Kidney (tissue), 14 donors: ENCODE data around the gene TENT5C. TPM values are rescaled to one million over a fixed set of nuclear protein-coding genes. Genes with fewer than 3 reads are reported as not detected.
A peak's percentile ranks its signal among the peaks of the same experiment; 100 is the strongest.

Source experiments
- DNase-seq, 5 donors: peaks; one replicate each; pipeline ENCODE4 v3.0.0-alpha.2; 2013 to 2020
- FAIRE-seq: peaks from 2 replicates; lab custom pipeline; 2012; peaks lifted over from hg19 to GRCh38; lab: Jason Lieb, UNC
- H3K27ac ChIP-seq, 2 donors: one replicate each; pipeline ENCODE4 v1.7.0; 2013; ENCODE audit warnings: low read depth in 2 of 2, low read length in 2 of 2, inconsistent platforms in 1 of 2
- H3K27me3 ChIP-seq: one replicate; pipeline ENCODE4 v1.7.1; 2013; ENCODE audit warnings: low read length, inconsistent platforms; ENCODE audit not compliant: control insufficient read depth, insufficient read depth
- H3K36me3 ChIP-seq, 3 donors: one replicate each; pipeline versions ENCODE4 v1.7.0 to v1.7.1; 2013; ENCODE audit warnings: low read length in 3 of 3, control low read depth in 1 of 3, inconsistent platforms in 1 of 3; ENCODE audit not compliant: insufficient read depth in 3 of 3, control insufficient read depth in 2 of 3
- H3K4me1 ChIP-seq, 3 donors: one replicate each; pipeline versions ENCODE4 v1.7.0 to v1.7.1; 2013; ENCODE audit warnings: low read length in 3 of 3, inconsistent platforms in 1 of 3, low read depth in 1 of 3; ENCODE audit not compliant: control insufficient read depth in 2 of 3, insufficient read depth in 2 of 3
- H3K4me3 ChIP-seq, 3 donors: one replicate each; pipeline versions ENCODE4 v1.7.0 to v1.8.1; 2013; ENCODE audit warnings: low read length in 3 of 3, control low read depth in 1 of 3, inconsistent platforms in 1 of 3
- H3K9ac ChIP-seq, 3 donors: one replicate each; pipeline versions ENCODE4 v1.7.0 to v1.7.1; 2013; ENCODE audit warnings: low read length in 3 of 3, control low read depth in 1 of 3, inconsistent platforms in 1 of 3
- H3K9me3 ChIP-seq, 3 donors: one replicate each; pipeline versions ENCODE4 v1.7.0 to v1.7.1; 2013; ENCODE audit warnings: low read length in 3 of 3, control low read depth in 1 of 3, inconsistent platforms in 1 of 3; ENCODE audit not compliant: control insufficient read depth in 2 of 3, insufficient read depth in 1 of 3
- intact Hi-C: fragments of 100-400 bp; cut with DNase I; formaldehyde crosslinking; loops from one replicate; pipeline ENCODE4 v1.11.1; 2022
- polyA plus RNA-seq: library from polyadenylated mRNA; stranded (reverse); fragments of 350-450 nt; fragmentation: Illumina TruSeq; extraction: RNeasy Lipid Tissue Mini Kit (QIAGEN cat#74804); gene quantifications from one replicate; pipeline ENCODE4 v1.2.3, GENCODE V29; 2014; ENCODE audit warnings: low read depth, low replicate concordance; ENCODE audit not compliant: insufficient read depth
- total RNA-seq: library from RNA; stranded (reverse); fragmentation: NEBNext Ultra II Directional; extraction: Animal tissue kit (Norgen Biotek cat#: 25700); gene quantifications from one replicate; pipeline ENCODE4 v1.2.1, GENCODE V29; 2021
- TF ChIP-seq, protein P1 (sequence below): IDR thresholded peaks from 3 replicates; pipeline ENCODE4 v1.5.1; 2012; ENCODE audit warnings: mild to moderate bottlenecking, moderate library complexity, borderline replicate concordance; ENCODE audit not compliant: insufficient read depth; ENCODE audit errors: extremely low read depth
- donor health status: control.
- donor health status: control.
- donor health status: control.
- donor health status: control.
- donor health status: control.
- donor health status: DM: yes; HTN: yes; CAD: no.
- donor health status: Normal renal cell carcinoma (clear cell type).

The TENT5C gene
- total and polyA plus RNA-seq, 2 donors from 2014 or later, result 6.1 to 22.2 TPM

DNA sequence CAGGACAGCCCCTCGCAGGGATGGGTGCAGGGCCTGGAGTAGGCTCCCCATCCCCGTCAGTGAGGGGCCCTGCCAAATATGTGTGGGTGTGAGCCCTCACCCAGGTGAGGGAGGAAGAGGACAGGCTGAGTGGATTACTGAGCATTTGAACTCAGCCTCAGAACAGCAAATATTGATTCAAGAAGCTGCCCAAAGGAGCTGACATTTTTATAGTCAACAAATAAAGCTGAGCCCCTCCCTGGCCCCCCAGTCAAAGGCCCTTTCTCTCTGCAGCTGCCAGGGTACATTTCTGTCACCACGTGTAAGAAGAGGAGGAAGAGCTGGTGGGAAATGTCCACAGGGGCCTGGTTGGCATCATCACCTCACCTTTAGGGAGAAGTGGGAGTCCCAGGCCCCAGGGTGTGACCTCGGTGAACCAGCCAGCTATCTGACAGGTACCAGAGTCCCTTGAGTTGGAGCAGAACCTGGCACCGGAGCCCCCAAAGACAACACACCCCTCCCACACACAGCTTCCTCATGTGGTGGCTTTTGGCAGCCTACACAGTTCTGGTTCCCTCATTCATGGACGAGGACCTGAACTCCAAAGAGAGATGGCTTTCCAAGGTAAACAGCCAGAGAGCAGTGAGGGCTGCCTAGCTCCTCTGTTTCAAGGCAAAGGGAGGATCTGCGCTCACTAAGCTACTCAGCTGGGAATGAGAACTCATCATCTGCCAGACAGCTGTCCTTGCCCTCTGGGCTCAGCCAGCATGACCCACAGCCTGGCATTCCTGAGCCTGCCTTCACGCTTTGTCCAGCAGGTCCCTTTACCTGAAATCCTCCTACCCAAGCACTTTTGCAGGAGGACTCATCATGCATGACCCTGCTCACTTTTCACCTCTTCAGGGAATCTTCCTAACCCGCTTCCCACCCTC lies 43.0 kb upstream of the TENT5C start:
- no peak overlapping the region for H3K9ac ChIP-seq
- DNase-seq, result peak in 1 of 5 donors; percentile 14

DNA sequence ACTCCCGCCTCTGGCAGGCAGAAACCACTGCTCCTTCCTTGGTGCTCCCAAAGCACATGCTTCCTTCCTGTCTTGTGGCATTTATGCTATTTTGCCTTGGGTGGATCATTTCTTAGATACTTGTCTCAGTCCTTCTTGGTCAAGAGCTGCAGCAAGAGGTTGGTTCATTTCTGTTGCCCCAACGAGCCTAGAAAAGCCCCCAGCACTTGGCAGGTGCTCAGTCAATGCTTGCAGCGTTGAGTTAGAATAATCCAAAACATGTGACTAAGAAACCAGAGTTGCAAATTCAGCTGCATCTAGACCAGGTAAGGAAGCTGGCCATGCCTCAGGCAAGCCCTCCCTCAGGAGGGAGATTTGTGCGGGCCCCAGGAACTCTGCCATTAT lies 42.4 kb upstream of the TENT5C start:
- no peak overlapping the region for H3K4me3 ChIP-seq
- no peak overlapping the region for H3K9ac ChIP-seq
- H3K4me1 ChIP-seq, result no peaks in the 10 kb centered on the region
- H3K9me3 ChIP-seq, result no peaks in the 10 kb centered on the region
- no peaks in the 10 kb centered on the region for H3K27me3 ChIP-seq
- H3K27ac ChIP-seq, result no peak overlapping the region
- intact Hi-C loops, result no loop called here
- DNase-seq, result no peak
- TF ChIP-seq, protein P1, sequence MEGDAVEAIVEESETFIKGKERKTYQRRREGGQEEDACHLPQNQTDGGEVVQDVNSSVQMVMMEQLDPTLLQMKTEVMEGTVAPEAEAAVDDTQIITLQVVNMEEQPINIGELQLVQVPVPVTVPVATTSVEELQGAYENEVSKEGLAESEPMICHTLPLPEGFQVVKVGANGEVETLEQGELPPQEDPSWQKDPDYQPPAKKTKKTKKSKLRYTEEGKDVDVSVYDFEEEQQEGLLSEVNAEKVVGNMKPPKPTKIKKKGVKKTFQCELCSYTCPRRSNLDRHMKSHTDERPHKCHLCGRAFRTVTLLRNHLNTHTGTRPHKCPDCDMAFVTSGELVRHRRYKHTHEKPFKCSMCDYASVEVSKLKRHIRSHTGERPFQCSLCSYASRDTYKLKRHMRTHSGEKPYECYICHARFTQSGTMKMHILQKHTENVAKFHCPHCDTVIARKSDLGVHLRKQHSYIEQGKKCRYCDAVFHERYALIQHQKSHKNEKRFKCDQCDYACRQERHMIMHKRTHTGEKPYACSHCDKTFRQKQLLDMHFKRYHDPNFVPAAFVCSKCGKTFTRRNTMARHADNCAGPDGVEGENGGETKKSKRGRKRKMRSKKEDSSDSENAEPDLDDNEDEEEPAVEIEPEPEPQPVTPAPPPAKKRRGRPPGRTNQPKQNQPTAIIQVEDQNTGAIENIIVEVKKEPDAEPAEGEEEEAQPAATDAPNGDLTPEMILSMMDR, result no peak
- no peak for FAIRE-seq
- H3K36me3 ChIP-seq, result no peaks in the 10 kb centered on the region

More for the DNA sequence above, 43.0 kb upstream of the TENT5C start:
- intact Hi-C loops, result no loop called here
- TF ChIP-seq, protein P1, result no peak
- Histone ChIP-seq H3K4me1 (no peaks in the 10 kb centered on the region), H3K36me3 (no peaks in the 10 kb centered on the region), H3K27me3 (no peaks in the 10 kb centered on the region), H3K4me3 (no peak overlapping the region), H3K9me3 (no peaks in the 10 kb centered on the region), H3K27ac (no peak overlapping the region)
- no peak for FAIRE-seq

DNA sequence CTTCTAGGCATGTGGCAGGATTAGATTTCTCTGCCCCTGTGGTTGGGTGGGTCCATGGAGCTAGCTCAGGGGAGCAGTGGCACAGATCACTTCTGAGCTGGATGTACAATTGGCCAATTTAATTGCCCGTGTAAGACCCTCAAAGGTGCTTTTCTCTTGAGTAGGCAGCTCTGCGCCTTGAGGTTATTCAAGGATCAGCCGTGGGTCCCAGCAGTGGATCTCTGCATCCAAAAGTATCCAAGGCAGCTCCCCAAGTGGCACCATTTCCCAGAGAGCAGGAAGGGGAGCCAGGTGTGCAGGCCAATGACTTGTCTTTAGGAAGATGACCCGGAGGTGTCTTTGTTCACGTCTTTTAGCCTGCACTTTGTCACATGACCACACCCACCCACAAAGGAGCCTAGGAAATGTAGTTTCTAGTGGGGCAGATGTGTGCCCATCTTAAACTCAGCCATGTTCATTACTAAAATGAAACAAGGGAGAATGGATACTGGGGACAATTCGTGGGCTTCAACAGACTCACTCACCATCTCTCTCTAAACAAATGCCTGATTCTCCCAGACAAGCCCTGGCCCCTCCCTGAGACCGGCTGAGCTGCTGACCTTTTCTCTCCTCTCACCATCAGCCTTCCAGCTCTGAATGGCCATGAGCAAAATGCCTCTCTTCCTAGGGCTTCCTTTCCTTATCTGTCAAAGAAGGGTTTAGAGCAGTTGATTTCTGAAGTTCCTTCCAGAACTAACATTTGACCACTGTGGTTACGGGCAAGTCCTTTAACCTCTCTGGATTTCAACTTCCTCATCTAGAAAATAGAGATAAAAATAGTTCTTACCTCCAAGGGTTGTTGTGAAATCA lies 41.4 kb upstream of the TENT5C start:
- Histone ChIP-seq H3K27ac (no peak overlapping the region), H3K27me3 (no peaks in the 10 kb centered on the region), H3K4me3 (no peak overlapping the region), H3K9me3 (no peaks in the 10 kb centered on the region), H3K9ac (no peak overlapping the region), H3K4me1 (no peaks in the 10 kb centered on the region), H3K36me3 (no peaks in the 10 kb centered on the region)
- FAIRE-seq (no peak), DNase-seq (no peak)
- intact Hi-C loops, result no loop called here
- TF ChIP-seq, protein P1, result no peak
